Activated naive CD8-positive, alpha-beta T cell treated with anti-CD3 and anti-CD28 coated beads, Interleukin-2, amount 10 ng/mL, durations not matched to agents 7 days and 5 days (primary cell): ENCODE measurements around the gene HSF4. TPM values are rescaled to one million over a fixed set of nuclear protein-coding genes. Genes with fewer than 3 reads are reported as not detected.

Source experiments
- ATAC-seq: fragments of 150-1000 bp; cut with Tn5 transposase; one replicate; pipeline ENCODE4 v1.10.0; 2021; ENCODE audit warnings: low read depth, moderate library complexity
- POLR2A ChIA-PET: fragments of 350-600 bp; sonication (Branson Sonifier 250); formaldehyde crosslinking; loops from one replicate; lab custom pipeline; 2021; ENCODE audit warnings: antibody characterized with exemption; lab: Charles Lee
- DNase-seq: peaks from one replicate; pipeline ENCODE4 v3.0.0; 2021
- H3K27ac Mint-ChIP-seq: one replicate; pipeline ENCODE4 v1.8.0; 2022; ENCODE audit warnings: mild to moderate bottlenecking, mixed read lengths
- H3K27me3 Mint-ChIP-seq: one replicate; pipeline ENCODE4 v1.8.0; 2022; ENCODE audit warnings: mild to moderate bottlenecking, moderate library complexity, mixed read lengths
- H3K36me3 Mint-ChIP-seq: one replicate; pipeline ENCODE4 v1.8.0; 2021; ENCODE audit warnings: mild to moderate bottlenecking, mixed read lengths
- H3K4me1 Mint-ChIP-seq: one replicate; pipeline ENCODE4 v1.8.0; 2021; ENCODE audit warnings: mixed read lengths
- H3K4me3 Mint-ChIP-seq: one replicate; pipeline ENCODE4 v1.8.0; 2022; ENCODE audit warnings: mild to moderate bottlenecking, moderate library complexity, mixed read lengths
- H3K9me3 Mint-ChIP-seq: one replicate; pipeline ENCODE4 v1.8.0; 2021; ENCODE audit warnings: mixed read lengths
- microRNA-seq: library from miRNA; unstranded; fragments of <30 nt; microRNA quantifications from one replicate; pipeline ENCODE4 v1.2.0, GENCODE V29; 2022
- total RNA-seq, 2 experiments: library from RNA; stranded (reverse); gene quantifications; one replicate each; pipeline ENCODE4 v1.2.3, GENCODE V29; 2021

The HSF4 gene
- total RNA-seq, 2 experiments from 2014 or later, result 61.5 to 76.8 TPM

DNA sequence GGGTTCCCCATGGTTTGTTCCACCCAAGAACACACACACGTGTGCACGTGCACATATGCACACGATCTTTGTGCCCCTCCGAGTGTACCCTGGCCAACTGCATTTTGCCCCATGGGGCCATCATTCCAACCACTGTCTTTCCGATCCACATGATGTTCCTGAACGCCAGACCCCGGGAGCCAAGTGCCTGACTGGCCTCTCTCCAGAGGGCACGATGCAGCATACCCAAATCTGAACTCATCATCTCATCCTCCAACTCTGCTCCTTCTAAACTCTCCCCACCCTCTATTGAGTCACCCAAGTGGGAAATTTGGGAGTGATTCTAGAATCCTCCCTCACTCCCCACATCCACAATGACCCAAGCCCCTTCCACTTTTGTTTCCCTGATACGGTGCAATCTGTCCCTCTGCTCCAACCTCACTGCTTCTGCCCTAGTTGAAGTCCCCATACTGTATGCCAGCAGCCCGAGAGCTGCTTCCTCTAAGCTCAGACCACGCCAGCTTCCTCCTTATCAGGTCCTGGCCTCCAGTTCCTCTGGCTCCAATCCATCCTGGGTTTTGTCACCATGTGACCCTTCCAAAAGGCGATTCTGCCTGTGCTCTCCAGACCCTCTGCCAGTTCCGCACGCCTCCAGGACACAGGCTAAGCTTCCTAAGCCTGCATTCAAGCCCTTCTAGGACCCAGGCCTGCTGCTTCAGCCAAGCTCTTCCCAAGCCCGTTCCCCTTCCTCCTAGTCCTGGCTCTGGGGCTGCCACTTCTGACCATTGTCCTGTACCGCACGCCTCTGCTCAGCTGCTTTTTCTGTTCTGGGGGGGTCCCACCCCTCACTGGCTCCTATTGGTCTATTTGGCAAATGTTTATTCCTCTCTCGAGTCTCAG is 52.3 kb downstream of the HSF4 start:
- H3K4me1 Mint-ChIP-seq, result peaks cover 12% of the 10 kb centered on the region
- H3K27ac Mint-ChIP-seq, result peak overlapping the region; percentile 41
- no peak overlapping the region for H3K4me3 Mint-ChIP-seq
- no peaks in the 10 kb centered on the region for H3K36me3 Mint-ChIP-seq
- no peak for DNase-seq
- H3K27me3 Mint-ChIP-seq, result no peaks in the 10 kb centered on the region
- no peak for ATAC-seq
- H3K9me3 Mint-ChIP-seq, result no peaks in the 10 kb centered on the region
- POLR2A ChIA-PET, result interaction anchor here (1.1 to 2.4 kb wide), 2 partner anchors 10 to 31 kb away, joined by 3 to 9 read pairs; partner anchors contain the start of genes FHOD1 and TMEM208

Small RNA genes within 50 kb of the gene (microRNA-seq; reads per million reads assigned to microRNA genes)
- gene MIR328, result 82.1 reads per million, percentile 52 among the genes with 10 or more reads in this experiment

Other genes starting within 250 kb of the HSF4 start
- gene CDH16, start 245.9 kb upstream of the HSF4 start, total RNA-seq, result not detected
- gene RRAD, start 239.2 kb upstream of the HSF4 start, total RNA-seq, result under 1 TPM; 0.60 to 0.61 TPM
- 100 to 1,000 TPM in 1 of 2 experiments, 10 to 100 TPM in 1; 98.0 to 106 TPM for gene CIAO2B, start 230.3 kb upstream of the HSF4 start, total RNA-seq
- 10 to 100 TPM; 45.4 to 46.4 TPM for gene CES2, start 229.2 kb upstream of the HSF4 start, total RNA-seq
- 1 to 10 TPM; 4.8 to 8.3 TPM for gene CES3, start 203.5 kb upstream of the HSF4 start, total RNA-seq
- 10 to 100 TPM; 16.2 to 17.5 TPM for gene CES4A, start 176.2 kb upstream of the HSF4 start, total RNA-seq
- gene CBFB, start 135.6 kb upstream of the HSF4 start, total RNA-seq, result 100 to 1,000 TPM; 193 to 198 TPM
- 10 to 100 TPM; 16.6 to 17.3 TPM for gene PHAF1, start 54.8 kb upstream of the HSF4 start, total RNA-seq
- gene B3GNT9, start 13.7 kb upstream of the HSF4 start, total RNA-seq, result 10 to 100 TPM in 1 of 2 experiments, 1 to 10 TPM in 1; 9.0 to 10.1 TPM
- 10 to 100 TPM; 77.3 to 81.7 TPM for gene TRADD, start 4.8 kb upstream of the HSF4 start, total RNA-seq
- 10 to 100 TPM; 34.1 to 41.3 TPM for gene FBXL8, start 4.8 kb upstream of the HSF4 start, total RNA-seq
- gene NOL3, start 5.8 kb downstream of the HSF4 start, total RNA-seq, result 10 to 100 TPM; 17.7 to 18.6 TPM
- 10 to 100 TPM; 57.4 to 59.1 TPM for gene MATCAP1, start 19.2 kb downstream of the HSF4 start, total RNA-seq
- gene EXOC3L1, start 25.4 kb downstream of the HSF4 start, total RNA-seq, result not detected
- gene E2F4, start 27.4 kb downstream of the HSF4 start, total RNA-seq, result 100 to 1,000 TPM; 105 to 114 TPM
- 1 to 10 TPM; 7.6 to 9.4 TPM for gene ELMO3, start 34.4 kb downstream of the HSF4 start, total RNA-seq
- gene TMEM208, start 62.4 kb downstream of the HSF4 start, total RNA-seq, result 10 to 100 TPM; 30.3 to 30.5 TPM
- 10 to 100 TPM; 92.2 to 92.8 TPM for gene FHOD1, start 82.7 kb downstream of the HSF4 start, total RNA-seq
- gene SLC9A5, start 84.2 kb downstream of the HSF4 start, total RNA-seq, result 1 to 10 TPM; 3.5 to 4.5 TPM
- gene PLEKHG4, start 114.8 kb downstream of the HSF4 start, total RNA-seq, result 10 to 100 TPM; 15.7 to 18.2 TPM
- 1 to 10 TPM; 1.2 to 1.6 TPM for gene KCTD19, start 162.0 kb downstream of the HSF4 start, total RNA-seq
- gene LRRC36, start 162.1 kb downstream of the HSF4 start, total RNA-seq, result under 1 TPM; 0.28 to 0.64 TPM
- not detected for gene TPPP3, start 228.8 kb downstream of the HSF4 start, total RNA-seq